Mesendoderm (in vitro differentiated cells): Measurements from ENCODE around the gene DDX4.
A peak's percentile ranks its signal among the peaks of the same experiment; 100 is the strongest.

Source experiments
- DNase-seq: peaks from one replicate; pipeline ENCODE4 v3.0.0; 2013
- H2AK5ac ChIP-seq: 2 replicates; pipeline ENCODE4 v1.6.1; 2013; ENCODE audit warnings: low read length, inconsistent platforms
- H2BK120ac ChIP-seq: 2 replicates; pipeline ENCODE4 v1.6.1; 2013; ENCODE audit warnings: low read depth, mild to moderate bottlenecking, low read length, moderate library complexity, mixed read lengths
- H2BK15ac ChIP-seq: replicated peaks from 2 replicates; pipeline ENCODE4 v1.6.1; 2013; ENCODE audit warnings: low read depth, mild to moderate bottlenecking, moderate library complexity
- H2BK5ac ChIP-seq: 2 replicates; pipeline ENCODE4 v1.6.1; 2013; ENCODE audit warnings: low read length, inconsistent platforms
- H3K18ac ChIP-seq: 2 replicates; pipeline ENCODE4 v1.6.1; 2013; ENCODE audit warnings: mild to moderate bottlenecking, low read length, mixed read lengths
- H3K23ac ChIP-seq: one replicate; pipeline ENCODE4 v1.6.1; 2013; ENCODE audit warnings: low read length
- H3K27ac ChIP-seq: 2 replicates; pipeline ENCODE4 v1.5.1; 2013; ENCODE audit warnings: low read depth, mild to moderate bottlenecking, inconsistent platforms, low read length, moderate library complexity
- H3K27me3 ChIP-seq: 2 replicates; pipeline ENCODE4 v1.6.1; 2013; ENCODE audit warnings: low read length, control low read depth, mild to moderate bottlenecking, inconsistent platforms; ENCODE audit not compliant: insufficient read depth, poor library complexity
- H3K36me3 ChIP-seq: 2 replicates; pipeline ENCODE4 v1.6.1; 2013; ENCODE audit warnings: low read length, inconsistent platforms; ENCODE audit not compliant: control insufficient read depth, insufficient read depth
- H3K4ac ChIP-seq: one replicate; pipeline ENCODE4 v1.6.1; 2013; ENCODE audit warnings: low read depth, mild to moderate bottlenecking, low read length, moderate library complexity
- H3K4me1 ChIP-seq: 2 replicates; pipeline ENCODE4 v1.6.1; 2013; ENCODE audit warnings: low read depth, low read length, inconsistent platforms; ENCODE audit not compliant: control insufficient read depth
- H3K4me2 ChIP-seq: 2 replicates; pipeline ENCODE4 v1.6.1; 2013; ENCODE audit warnings: low read length
- H3K4me3 ChIP-seq: 2 replicates; pipeline ENCODE4 v1.5.1; 2013; ENCODE audit warnings: mild to moderate bottlenecking, low read length
- H3K56ac ChIP-seq: one replicate; pipeline ENCODE4 v1.6.1; 2013; ENCODE audit warnings: low read length
- H3K79me1 ChIP-seq: 2 replicates; pipeline ENCODE4 v1.6.1; 2013; ENCODE audit warnings: low read length, inconsistent platforms
- H3K79me2 ChIP-seq: 2 replicates; pipeline ENCODE4 v1.6.1; 2013; ENCODE audit warnings: mild to moderate bottlenecking, low read length; ENCODE audit not compliant: control insufficient read depth, insufficient read depth
- H3K9ac ChIP-seq: 2 replicates; pipeline ENCODE4 v1.6.1; 2013; ENCODE audit warnings: low read length, inconsistent platforms
- H4K5ac ChIP-seq: one replicate; pipeline ENCODE4 v1.6.1; 2013; ENCODE audit warnings: low read length
- H4K8ac ChIP-seq: one replicate; pipeline ENCODE4 v1.6.1; 2013; ENCODE audit warnings: low read depth, mild to moderate bottlenecking, control low read depth, low read length, moderate library complexity
- WGBS: extraction: QIAGEN DNeasy Blood & Tissue Kit; methylation state at CpG from one replicate; pipeline ENCODE4 v1.1.7; 2013; ENCODE audit warnings: low lambda C conversion rate, missing lambda C conversion rate; ENCODE audit not compliant: insufficient coverage; ENCODE audit errors: extremely low coverage; 5-methylcytosine and 5-hydroxymethylcytosine counted together

DDX4 gene

DNA sequence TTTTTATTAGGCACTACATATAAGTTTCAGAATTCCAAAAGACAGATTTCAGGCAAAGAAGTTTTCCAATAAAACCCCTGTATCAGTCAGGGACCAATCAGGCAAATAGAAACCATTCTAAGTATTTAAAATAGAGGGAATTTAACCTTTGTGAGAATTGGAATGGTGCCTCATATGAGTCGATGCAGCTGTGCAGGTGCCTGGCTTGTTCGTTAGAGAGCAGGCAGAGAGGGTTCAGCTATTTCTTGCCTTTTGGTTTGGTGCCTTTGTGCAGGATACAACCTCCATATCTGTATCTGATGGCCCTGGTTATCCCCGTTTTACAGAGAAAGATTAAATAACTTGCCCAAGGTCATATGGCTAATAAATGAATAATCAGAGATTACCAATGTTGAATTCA, 6.0 kb upstream of the DDX4 start:
- no CpG with 5 or more reads among the region's 3 CpGs for WGBS
- no peak overlapping the region for H3K9ac ChIP-seq
- H3K4me1 ChIP-seq, result no peaks in the 10 kb centered on the region
- no peak overlapping the region for H4K5ac ChIP-seq
- no peaks in the 10 kb centered on the region for H3K27me3 ChIP-seq
- H2BK15ac ChIP-seq, result no peak overlapping the region
- no peak overlapping the region for H3K4me3 ChIP-seq
- no peak overlapping the region for H4K8ac ChIP-seq
- no peak overlapping the region for H3K23ac ChIP-seq
- H3K79me2 ChIP-seq, result no peaks in the 10 kb centered on the region
- no peaks in the 10 kb centered on the region for H3K36me3 ChIP-seq
- DNase-seq, result no peak
- no peak overlapping the region for H2BK5ac ChIP-seq
- no peak overlapping the region for H3K4ac ChIP-seq
- no peak overlapping the region for H2BK120ac ChIP-seq
- H3K18ac ChIP-seq, result no peak overlapping the region
- H3K4me2 ChIP-seq, result no peak overlapping the region
- no peak overlapping the region for H3K27ac ChIP-seq
- no peaks in the 10 kb centered on the region for H3K79me1 ChIP-seq
- H3K56ac ChIP-seq, result no peak overlapping the region
- no peak overlapping the region for H2AK5ac ChIP-seq

GRCh38 chr5:55732585-55732984, 5.3 kb upstream of the DDX4 start:
- no peak overlapping the region for H2BK15ac ChIP-seq
- H3K4ac ChIP-seq, result no peak overlapping the region
- H3K4me3 ChIP-seq, result no peak overlapping the region
- H3K23ac ChIP-seq, result no peak overlapping the region
- H3K18ac ChIP-seq, result no peak overlapping the region
- no peak overlapping the region for H3K9ac ChIP-seq
- H3K27ac ChIP-seq, result no peak overlapping the region
- DNase-seq, result no peak
- H2AK5ac ChIP-seq, result no peak overlapping the region
- no peak overlapping the region for H4K5ac ChIP-seq
- no peak overlapping the region for H3K4me2 ChIP-seq
- H3K56ac ChIP-seq, result no peak overlapping the region
- no peaks in the 10 kb centered on the region for H3K79me1 ChIP-seq
- H3K27me3 ChIP-seq, result no peaks in the 10 kb centered on the region
- H2BK5ac ChIP-seq, result no peak overlapping the region
- H3K36me3 ChIP-seq, result no peaks in the 10 kb centered on the region
- no peaks in the 10 kb centered on the region for H3K4me1 ChIP-seq
- H3K79me2 ChIP-seq, result no peaks in the 10 kb centered on the region
- no peak overlapping the region for H2BK120ac ChIP-seq
- H4K8ac ChIP-seq, result no peak overlapping the region

GRCh38 chr5:55734658-55735057, 3.2 kb upstream of the DDX4 start:
- Histone ChIP-seq H3K9ac (no peak overlapping the region), H3K4me3 (no peak overlapping the region), H3K4me2 (no peak overlapping the region), H2BK15ac (no peak overlapping the region), H2BK120ac (no peak overlapping the region), H3K4me1 (no peaks in the 10 kb centered on the region), H3K36me3 (no peaks in the 10 kb centered on the region), H4K5ac (no peak overlapping the region), H3K79me2 (no peaks in the 10 kb centered on the region), H3K79me1 (no peaks in the 10 kb centered on the region), H3K18ac (no peak overlapping the region), H2BK5ac (no peak overlapping the region), H3K56ac (no peak overlapping the region), H4K8ac (no peak overlapping the region), H3K23ac (no peak overlapping the region), H3K27ac (no peak overlapping the region), H3K4ac (no peak overlapping the region), H2AK5ac (no peak overlapping the region), H3K27me3 (no peaks in the 10 kb centered on the region)
- no peak for DNase-seq
- no CpG with 5 or more reads among the region's 1 CpG for WGBS

GRCh38 chr5:55742778-55743177, 4.9 kb downstream of the DDX4 start:
- Histone ChIP-seq H3K23ac (no peak overlapping the region), H3K4me1 (no peaks in the 10 kb centered on the region), H3K79me1 (no peaks in the 10 kb centered on the region), H3K36me3 (no peaks in the 10 kb centered on the region), H3K18ac (no peak overlapping the region), H4K5ac (no peak overlapping the region), H2BK120ac (no peak overlapping the region), H3K79me2 (no peaks in the 10 kb centered on the region), H2BK15ac (no peak overlapping the region), H2AK5ac (no peak overlapping the region), H2BK5ac (no peak overlapping the region), H3K4ac (no peak overlapping the region), H3K56ac (no peak overlapping the region), H4K8ac (no peak overlapping the region), H3K9ac (no peak overlapping the region), H3K4me2 (no peak overlapping the region), H3K27ac (no peak overlapping the region), H3K27me3 (no peaks in the 10 kb centered on the region), H3K4me3 (no peak overlapping the region)
- WGBS, result 100% methylated on average over 1 of the region's 3 CpGs
- DNase-seq, result peak; percentile 52

GRCh38 chr5:55747778-55748318, 10.0 kb downstream of the DDX4 start:
- Histone ChIP-seq H3K18ac (no peak overlapping the region), H2BK5ac (no peak overlapping the region), H3K27ac (no peak overlapping the region), H2BK15ac (no peak overlapping the region), H3K23ac (no peak overlapping the region), H4K8ac (no peak overlapping the region), H3K56ac (no peak overlapping the region), H3K4me3 (no peak overlapping the region), H3K27me3 (no peaks in the 10 kb centered on the region), H3K4ac (no peak overlapping the region), H4K5ac (no peak overlapping the region), H2AK5ac (no peak overlapping the region), H2BK120ac (no peak overlapping the region), H3K4me1 (no peaks in the 10 kb centered on the region), H3K4me2 (no peak overlapping the region), H3K36me3 (no peaks in the 10 kb centered on the region), H3K79me2 (no peaks in the 10 kb centered on the region), H3K79me1 (no peaks in the 10 kb centered on the region), H3K9ac (no peak overlapping the region)
- DNase-seq, result no peak
- no CpG with 5 or more reads among the region's 2 CpGs for WGBS

GRCh38 chr5:55749387-55749786, 11.5 kb downstream of the DDX4 start:
- Histone ChIP-seq H2BK5ac (no peak overlapping the region), H3K4me2 (no peak overlapping the region), H3K4me1 (no peaks in the 10 kb centered on the region), H3K56ac (no peak overlapping the region), H3K27ac (no peak overlapping the region), H3K79me1 (no peaks in the 10 kb centered on the region), H3K36me3 (no peaks in the 10 kb centered on the region), H3K79me2 (no peaks in the 10 kb centered on the region), H2BK120ac (no peak overlapping the region), H2BK15ac (no peak overlapping the region), H4K8ac (no peak overlapping the region), H3K27me3 (no peaks in the 10 kb centered on the region), H3K4me3 (no peak overlapping the region), H3K4ac (no peak overlapping the region), H3K23ac (no peak overlapping the region), H3K9ac (no peak overlapping the region), H4K5ac (no peak overlapping the region), H3K18ac (no peak overlapping the region), H2AK5ac (no peak overlapping the region)
- no CpG with 5 or more reads among the region's 2 CpGs for WGBS
- DNase-seq, result no peak
